HL-60 (cell line): ENCODE results near the gene PRG3.

Experiments
- DNase-seq, 2 experiments: peaks; one replicate each; pipeline ENCODE4 v3.0.0-alpha.2; 2010 to 2020; ENCODE audit warnings: low read depth in 1 of 2, low spot score in 1 of 2
- H3K27ac ChIP-seq: fragments of 250-450 bp; sonication (Bioruptor Pico); replicated peaks from 2 replicates; pipeline ENCODE4 v1.5.1; 2020; ENCODE audit warnings: mild to moderate bottlenecking, moderate library complexity
- H3K27me3 ChIP-seq: fragments of 250-450 bp; sonication (Bioruptor Pico); 2 replicates; pipeline ENCODE4 v1.5.1; 2021; ENCODE audit warnings: mild to moderate bottlenecking, moderate library complexity; ENCODE audit not compliant: insufficient read depth, poor library complexity, severe bottlenecking
- H3K4me3 ChIP-seq: replicated peaks from 2 replicates; pipeline ENCODE4 v1.5.1; 2011; ENCODE audit warnings: mild to moderate bottlenecking, control low read depth, low read length; ENCODE audit not compliant: insufficient read depth
- GABPA ChIP-seq: IDR thresholded peaks from 2 replicates; pipeline ENCODE4 v1.6.1; 2012; ENCODE audit warnings: low read depth
- POLR2AphosphoS5 ChIP-seq: IDR thresholded peaks from 2 replicates; pipeline ENCODE4 v1.6.1; 2012; ENCODE audit warnings: low read depth
- SPI1 ChIP-seq: IDR thresholded peaks from 2 replicates; pipeline ENCODE4 v1.6.1; 2012; ENCODE audit warnings: low read depth, mild to moderate bottlenecking, borderline replicate concordance
- TF ChIP-seq, protein P1 (sequence below): IDR thresholded peaks from one replicate; pipeline ENCODE4 v1.5.1; 2011; ENCODE audit warnings: low read length, control low read depth, inconsistent platforms; ENCODE audit not compliant: insufficient read depth
- TF ChIP-seq, protein P2 (sequence below): IDR thresholded peaks from 2 replicates; pipeline ENCODE4 v1.6.1; 2012; ENCODE audit warnings: low read depth; ENCODE audit not compliant: insufficient replicate concordance

PRG3 gene

DNA sequence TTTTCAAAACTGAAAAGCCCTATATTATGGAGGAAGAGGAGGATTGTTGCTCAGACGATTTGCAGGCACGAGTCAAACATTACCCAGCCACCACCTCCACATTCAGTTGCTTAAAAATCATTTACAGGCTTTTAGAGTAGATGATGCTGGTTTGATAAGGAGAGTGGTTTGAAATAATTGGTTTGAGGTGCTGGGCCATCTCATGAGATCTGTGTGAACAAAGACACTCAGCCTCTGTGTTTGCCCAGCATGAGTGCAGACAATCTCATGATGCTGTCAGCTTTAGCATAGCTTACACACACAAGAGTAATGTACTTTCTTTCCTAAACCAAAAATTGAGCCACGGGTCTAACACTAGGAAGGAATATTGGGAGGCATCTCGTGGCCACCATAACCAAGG, 41.7 kb upstream of the PRG3 start:
- H3K4me3 ChIP-seq: no peak overlapping the region
- H3K27ac ChIP-seq: peak overlapping the region; percentile 96
- H3K27me3 ChIP-seq: no peaks in the 10 kb centered on the region
- no peak for DNase-seq
- TF ChIP-seq GABPA (no peak), POLR2AphosphoS5 (no peak; the same call in 1 of the 2 replicates), SPI1 (no peak)
- TF ChIP-seq, protein P1, sequence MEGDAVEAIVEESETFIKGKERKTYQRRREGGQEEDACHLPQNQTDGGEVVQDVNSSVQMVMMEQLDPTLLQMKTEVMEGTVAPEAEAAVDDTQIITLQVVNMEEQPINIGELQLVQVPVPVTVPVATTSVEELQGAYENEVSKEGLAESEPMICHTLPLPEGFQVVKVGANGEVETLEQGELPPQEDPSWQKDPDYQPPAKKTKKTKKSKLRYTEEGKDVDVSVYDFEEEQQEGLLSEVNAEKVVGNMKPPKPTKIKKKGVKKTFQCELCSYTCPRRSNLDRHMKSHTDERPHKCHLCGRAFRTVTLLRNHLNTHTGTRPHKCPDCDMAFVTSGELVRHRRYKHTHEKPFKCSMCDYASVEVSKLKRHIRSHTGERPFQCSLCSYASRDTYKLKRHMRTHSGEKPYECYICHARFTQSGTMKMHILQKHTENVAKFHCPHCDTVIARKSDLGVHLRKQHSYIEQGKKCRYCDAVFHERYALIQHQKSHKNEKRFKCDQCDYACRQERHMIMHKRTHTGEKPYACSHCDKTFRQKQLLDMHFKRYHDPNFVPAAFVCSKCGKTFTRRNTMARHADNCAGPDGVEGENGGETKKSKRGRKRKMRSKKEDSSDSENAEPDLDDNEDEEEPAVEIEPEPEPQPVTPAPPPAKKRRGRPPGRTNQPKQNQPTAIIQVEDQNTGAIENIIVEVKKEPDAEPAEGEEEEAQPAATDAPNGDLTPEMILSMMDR: no peak
- TF ChIP-seq, protein P2, sequence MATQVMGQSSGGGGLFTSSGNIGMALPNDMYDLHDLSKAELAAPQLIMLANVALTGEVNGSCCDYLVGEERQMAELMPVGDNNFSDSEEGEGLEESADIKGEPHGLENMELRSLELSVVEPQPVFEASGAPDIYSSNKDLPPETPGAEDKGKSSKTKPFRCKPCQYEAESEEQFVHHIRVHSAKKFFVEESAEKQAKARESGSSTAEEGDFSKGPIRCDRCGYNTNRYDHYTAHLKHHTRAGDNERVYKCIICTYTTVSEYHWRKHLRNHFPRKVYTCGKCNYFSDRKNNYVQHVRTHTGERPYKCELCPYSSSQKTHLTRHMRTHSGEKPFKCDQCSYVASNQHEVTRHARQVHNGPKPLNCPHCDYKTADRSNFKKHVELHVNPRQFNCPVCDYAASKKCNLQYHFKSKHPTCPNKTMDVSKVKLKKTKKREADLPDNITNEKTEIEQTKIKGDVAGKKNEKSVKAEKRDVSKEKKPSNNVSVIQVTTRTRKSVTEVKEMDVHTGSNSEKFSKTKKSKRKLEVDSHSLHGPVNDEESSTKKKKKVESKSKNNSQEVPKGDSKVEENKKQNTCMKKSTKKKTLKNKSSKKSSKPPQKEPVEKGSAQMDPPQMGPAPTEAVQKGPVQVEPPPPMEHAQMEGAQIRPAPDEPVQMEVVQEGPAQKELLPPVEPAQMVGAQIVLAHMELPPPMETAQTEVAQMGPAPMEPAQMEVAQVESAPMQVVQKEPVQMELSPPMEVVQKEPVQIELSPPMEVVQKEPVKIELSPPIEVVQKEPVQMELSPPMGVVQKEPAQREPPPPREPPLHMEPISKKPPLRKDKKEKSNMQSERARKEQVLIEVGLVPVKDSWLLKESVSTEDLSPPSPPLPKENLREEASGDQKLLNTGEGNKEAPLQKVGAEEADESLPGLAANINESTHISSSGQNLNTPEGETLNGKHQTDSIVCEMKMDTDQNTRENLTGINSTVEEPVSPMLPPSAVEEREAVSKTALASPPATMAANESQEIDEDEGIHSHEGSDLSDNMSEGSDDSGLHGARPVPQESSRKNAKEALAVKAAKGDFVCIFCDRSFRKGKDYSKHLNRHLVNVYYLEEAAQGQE: no peak

DNA sequence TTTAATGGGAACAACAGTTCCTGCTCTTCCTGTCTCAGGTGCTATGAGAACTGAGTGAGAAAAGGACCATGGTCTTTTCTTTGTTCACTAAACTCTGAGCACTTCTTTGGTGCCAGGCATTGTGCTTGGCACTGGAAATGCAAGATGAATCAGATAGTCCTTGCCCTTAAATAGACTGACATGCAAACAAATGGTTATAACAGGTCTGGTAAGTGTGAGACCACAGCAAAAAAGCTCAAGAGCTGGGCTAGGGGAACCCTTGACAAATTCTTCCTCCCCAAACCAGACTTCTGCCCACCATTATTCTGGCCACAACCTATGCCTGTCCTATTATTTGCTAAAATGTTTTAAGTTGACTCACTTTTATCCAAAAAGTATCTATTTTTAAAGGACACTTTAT, 40.9 kb upstream of the PRG3 start:
- no peak for TF ChIP-seq SPI1
- TF ChIP-seq, protein P1: no peak
- no peak for TF ChIP-seq GABPA
- no peak for TF ChIP-seq POLR2AphosphoS5
- TF ChIP-seq, protein P2: no peak
- H3K4me3 ChIP-seq: no peak overlapping the region

DNA sequence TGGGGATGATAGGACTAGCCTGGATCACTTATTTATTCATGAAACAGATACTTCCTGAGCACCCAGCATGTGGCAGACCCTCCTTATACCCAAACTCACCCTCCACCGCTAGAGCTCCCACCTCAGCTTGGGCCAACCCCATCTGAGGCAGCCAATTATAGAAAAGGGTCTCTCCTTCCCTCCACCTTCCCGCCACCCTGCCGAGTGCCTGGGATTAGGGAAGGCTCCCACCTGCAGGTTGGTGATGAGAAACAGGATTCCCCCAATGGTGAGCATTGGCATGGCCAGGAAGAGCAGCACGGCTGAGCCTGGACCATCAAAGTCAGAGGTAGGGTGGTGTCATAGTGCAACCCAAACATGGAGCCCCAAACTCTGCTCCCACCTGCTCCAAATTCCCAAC, 40.1 kb upstream of the PRG3 start:
- DNase-seq: peak in 1 of 2 experiments; percentile 39
- TF ChIP-seq, protein P1: no peak
- TF ChIP-seq SPI1 (no peak), POLR2AphosphoS5 (peak; percentile 49; the same call in 1 of the 2 replicates), GABPA (no peak)
- TF ChIP-seq, protein P2: no peak
- no peak overlapping the region for H3K27ac ChIP-seq
- H3K27me3 ChIP-seq: no peaks in the 10 kb centered on the region
- H3K4me3 ChIP-seq: no peak overlapping the region

More for the DNA sequence above, 40.9 kb upstream of the PRG3 start:
- Histone ChIP-seq H3K27me3 (no peaks in the 10 kb centered on the region), H3K27ac (peak overlapping the region; percentile 96)
- DNase-seq: no peak
